Transverse colon (tissue), 4 donors: Measurements from ENCODE around the gene CLCC1.

ENCODE experiments used
- EP300 ChIP-seq: sonication (generic); formaldehyde crosslinking; IDR thresholded peaks from one replicate; pipeline ENCODE4 v1.6.1; 2017; ENCODE audit warnings: antibody characterized with exemption, low read depth
- POLR2AphosphoS5 ChIP-seq, 3 donors: sonication (generic); formaldehyde crosslinking; IDR thresholded peaks; one replicate each; pipeline ENCODE4 v1.6.1; 2016; ENCODE audit warnings: antibody characterized with exemption in 3 of 3
- TF ChIP-seq, protein P1 (sequence below), 5 experiments: fragments of 200-600 bp in 3 of 5; fragments of 450-650 bp in 2 of 5; sonication (generic) in 3 of 5; IDR thresholded peaks; 1 replicate in 2 of 5; 2 replicates in 3 of 5; pipeline ENCODE4 v1.5.1; 2016 to 2017; ENCODE audit warnings: antibody characterized with exemption in 5 of 5, inconsistent platforms in 3 of 5, mild to moderate bottlenecking in 2 of 5, moderate library complexity in 1 of 5

DNA sequence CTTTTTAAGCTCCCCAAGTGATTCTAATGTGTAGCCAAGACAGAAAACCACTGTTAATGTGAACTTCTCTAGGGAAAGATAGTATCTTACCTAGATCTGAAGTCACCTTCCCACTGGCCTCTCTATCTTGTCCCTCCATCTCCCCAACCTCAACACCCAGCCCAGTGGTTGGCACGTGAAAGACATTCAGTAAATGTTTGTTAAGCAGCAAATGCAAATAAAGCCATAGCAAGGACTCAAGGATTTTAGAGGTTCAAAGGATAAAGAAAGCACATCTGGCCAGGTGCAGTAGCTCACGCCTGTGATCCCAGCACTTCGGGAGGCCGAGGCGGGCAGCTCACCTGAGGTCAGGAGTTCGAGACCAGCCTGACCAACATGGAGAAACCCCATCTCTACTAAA, 9.8 kb downstream of the CLCC1 start:
- TF ChIP-seq EP300 = no peak
- TF ChIP-seq, protein P1, sequence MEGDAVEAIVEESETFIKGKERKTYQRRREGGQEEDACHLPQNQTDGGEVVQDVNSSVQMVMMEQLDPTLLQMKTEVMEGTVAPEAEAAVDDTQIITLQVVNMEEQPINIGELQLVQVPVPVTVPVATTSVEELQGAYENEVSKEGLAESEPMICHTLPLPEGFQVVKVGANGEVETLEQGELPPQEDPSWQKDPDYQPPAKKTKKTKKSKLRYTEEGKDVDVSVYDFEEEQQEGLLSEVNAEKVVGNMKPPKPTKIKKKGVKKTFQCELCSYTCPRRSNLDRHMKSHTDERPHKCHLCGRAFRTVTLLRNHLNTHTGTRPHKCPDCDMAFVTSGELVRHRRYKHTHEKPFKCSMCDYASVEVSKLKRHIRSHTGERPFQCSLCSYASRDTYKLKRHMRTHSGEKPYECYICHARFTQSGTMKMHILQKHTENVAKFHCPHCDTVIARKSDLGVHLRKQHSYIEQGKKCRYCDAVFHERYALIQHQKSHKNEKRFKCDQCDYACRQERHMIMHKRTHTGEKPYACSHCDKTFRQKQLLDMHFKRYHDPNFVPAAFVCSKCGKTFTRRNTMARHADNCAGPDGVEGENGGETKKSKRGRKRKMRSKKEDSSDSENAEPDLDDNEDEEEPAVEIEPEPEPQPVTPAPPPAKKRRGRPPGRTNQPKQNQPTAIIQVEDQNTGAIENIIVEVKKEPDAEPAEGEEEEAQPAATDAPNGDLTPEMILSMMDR (IDR thresholded peaks at IDR 0.05) = no peak
- no peak for TF ChIP-seq POLR2AphosphoS5 (IDR thresholded peaks at IDR 0.05)
